Adrenal gland (tissue), 12 donors: Measurements from ENCODE around the gene ARL10. TPM values are rescaled to one million over a fixed set of nuclear protein-coding genes. Genes with fewer than 3 reads are reported as not detected.

Experiments
- DNase-seq, 7 donors: peaks; one replicate each; pipeline ENCODE4 v3.0.0-alpha.2; 2019 to 2020
- H3K27ac ChIP-seq, 5 donors: fragments of 200-600 bp; sonication (generic) in 4 of 5; 1 replicate in 3 of 5; 2 replicates in 2 of 5; pipeline versions ENCODE4 v1.5.1 to v1.8.0; 2016 to 2020; ENCODE audit warnings: mild to moderate bottlenecking in 1 of 5
- H3K27me3 ChIP-seq: fragments of 200-600 bp; 2 replicates; pipeline ENCODE4 v1.8.0; 2021
- H3K36me3 ChIP-seq, 2 donors: fragments of 200-600 bp; replicated peaks in 1 of 2; 1 replicate in 1 of 2; 2 replicates in 1 of 2; pipeline versions ENCODE4 v1.5.1 to v1.8.0; 2018 to 2022
- H3K4me1 ChIP-seq, 2 donors: fragments of 200-600 bp; replicated peaks in 1 of 2; 1 replicate in 1 of 2; 2 replicates in 1 of 2; pipeline versions ENCODE4 v1.5.1 to v1.8.0; 2018 to 2021
- H3K4me3 ChIP-seq, 4 donors: fragments of 200-600 bp; sonication (generic) in 3 of 4; one replicate each; pipeline ENCODE4 v1.5.1; 2016 to 2018
- H3K9me3 ChIP-seq, 3 donors: fragments of 200-600 bp; sonication (generic) in 1 of 3; replicated peaks in 1 of 3; 1 replicate in 2 of 3; 2 replicates in 1 of 3; pipeline versions ENCODE4 v1.5.1 to v1.8.0; 2016 to 2021
- POLR2A ChIP-seq, 2 donors: fragments of 450-650 bp; IDR thresholded peaks; one replicate each; pipeline ENCODE4 v1.6.1; 2017; ENCODE audit warnings: antibody characterized with exemption in 2 of 2, mild to moderate bottlenecking in 2 of 2, moderate library complexity in 1 of 2
- WGBS, 4 donors: extraction: QIAGEN DNeasy Blood & Tissue Kit in 2 of 4; methylation state at CpG; one replicate each; pipeline versions ENCODE4 v1.1.5 to v1.1.7; 2013 to 2017; 5-methylcytosine and 5-hydroxymethylcytosine counted together
- intact Hi-C, 2 donors: fragments of 100-400 bp; cut with DNase I; formaldehyde crosslinking; loops; one replicate each; pipeline versions ENCODE4 v1.14.1 to v1.15.0; 2022 to 2023
- polyA plus RNA-seq, 3 donors: library from polyadenylated mRNA; stranded (reverse); fragments of 200-250 nt in 2 of 3; fragments of 350-450 nt in 1 of 3; fragmentation: Illumina TruSeq in 1 of 3; extraction: RNeasy Lipid Tissue Mini Kit (QIAGEN cat#74804) in 1 of 3; gene quantifications; one replicate each; pipeline ENCODE4 v1.2.3, GENCODE V29; 2013 to 2014
- total RNA-seq, 9 donors: library from RNA; depleted of rRNA in 4 of 9; stranded (reverse); fragments of >200 nt in 4 of 9; fragments of 120-200 nt in 1 of 9; fragmentation: NEBNext Ultra II Directional in 1 of 9; extraction: Animal tissue kit (Norgen Biotek cat#: 25700) in 1 of 9; gene quantifications; one replicate each; pipeline versions ENCODE4 v1.1.0 to v1.2.4, GENCODE V29; 2013 to 2023
- TF ChIP-seq, protein P1 (sequence below), 6 experiments: fragments of 450-650 bp in 4 of 6; fragments of 200-600 bp in 2 of 6; sonication (generic) in 1 of 6; IDR thresholded peaks; 1 replicate in 5 of 6; 2 replicates in 1 of 6; pipeline versions ENCODE4 v1.5.1 to v1.8.0; 2016 to 2021; ENCODE audit warnings: antibody characterized with exemption in 6 of 6, mild to moderate bottlenecking in 2 of 6, moderate library complexity in 1 of 6
- donor health status: healthy with polysubstance abuse.
- donor health status: Bipolar disorder and iron deficiency.
- donor health status: DM: yes; HTN: yes; CAD: no.
- donor health status: DM: no; HTN: no; CAD: no.
- donor health status: DM: no; HTN: no; CAD: no.
- donor health status: DM: yes; HTN: yes; CAD: no.

ARL10 gene
- total and polyA plus RNA-seq, 12 donors: 1.6 to 8.8 (median 3.2) TPM

DNA sequence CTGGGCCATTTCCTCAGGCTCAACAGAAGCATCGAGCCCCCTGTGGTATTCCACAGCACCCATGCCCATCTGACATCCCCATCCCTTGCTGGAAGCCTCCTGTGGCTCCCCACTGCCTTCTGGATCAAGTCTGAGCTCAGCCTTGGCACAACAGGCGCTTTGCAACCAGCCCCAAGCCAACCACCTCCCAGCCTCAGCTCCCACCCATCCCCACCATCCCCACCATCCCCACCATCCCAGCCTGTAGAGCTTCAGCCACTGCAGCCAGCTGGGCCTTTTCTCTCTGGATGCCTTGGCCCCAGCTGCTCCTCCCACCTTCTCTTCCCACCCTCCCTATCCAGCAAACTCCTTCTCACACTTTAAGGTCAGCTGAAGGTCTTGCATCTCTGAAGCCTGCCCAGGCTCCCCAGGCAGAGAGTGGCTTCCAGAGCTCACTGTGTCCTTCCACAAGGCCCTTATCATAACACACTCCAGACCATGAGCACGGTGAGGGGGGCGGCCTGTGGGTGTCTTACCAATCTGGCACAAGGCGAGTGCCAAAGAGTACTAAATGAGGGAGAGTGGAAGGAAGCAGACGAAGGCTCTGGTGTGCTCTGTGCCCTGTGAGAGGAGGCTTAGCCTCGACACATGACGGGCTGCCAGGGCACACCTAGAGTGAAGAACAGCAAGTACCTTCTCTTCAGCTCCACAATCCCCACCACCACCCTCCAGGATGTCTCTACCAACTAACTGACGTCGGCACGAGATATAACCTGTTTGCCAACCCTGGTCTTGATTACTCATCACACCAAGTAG, 29.8 kb downstream of the ARL10 start:
- Histone ChIP-seq H3K4me3 (no peak overlapping the region), H3K4me1 (peaks cover 0 to 2% of the 10 kb centered on the region in 2 donors), H3K9me3 (no peaks in the 10 kb centered on the region), H3K36me3 (peaks cover 0 to 48% of the 10 kb centered on the region in 2 donors), H3K27ac (peak overlapping the region in 1 of 5 donors; percentile 60), H3K27me3 (no peaks in the 10 kb centered on the region)
- TF ChIP-seq POLR2A (IDR thresholded peaks at IDR 0.05): no peak
- TF ChIP-seq, protein P1, sequence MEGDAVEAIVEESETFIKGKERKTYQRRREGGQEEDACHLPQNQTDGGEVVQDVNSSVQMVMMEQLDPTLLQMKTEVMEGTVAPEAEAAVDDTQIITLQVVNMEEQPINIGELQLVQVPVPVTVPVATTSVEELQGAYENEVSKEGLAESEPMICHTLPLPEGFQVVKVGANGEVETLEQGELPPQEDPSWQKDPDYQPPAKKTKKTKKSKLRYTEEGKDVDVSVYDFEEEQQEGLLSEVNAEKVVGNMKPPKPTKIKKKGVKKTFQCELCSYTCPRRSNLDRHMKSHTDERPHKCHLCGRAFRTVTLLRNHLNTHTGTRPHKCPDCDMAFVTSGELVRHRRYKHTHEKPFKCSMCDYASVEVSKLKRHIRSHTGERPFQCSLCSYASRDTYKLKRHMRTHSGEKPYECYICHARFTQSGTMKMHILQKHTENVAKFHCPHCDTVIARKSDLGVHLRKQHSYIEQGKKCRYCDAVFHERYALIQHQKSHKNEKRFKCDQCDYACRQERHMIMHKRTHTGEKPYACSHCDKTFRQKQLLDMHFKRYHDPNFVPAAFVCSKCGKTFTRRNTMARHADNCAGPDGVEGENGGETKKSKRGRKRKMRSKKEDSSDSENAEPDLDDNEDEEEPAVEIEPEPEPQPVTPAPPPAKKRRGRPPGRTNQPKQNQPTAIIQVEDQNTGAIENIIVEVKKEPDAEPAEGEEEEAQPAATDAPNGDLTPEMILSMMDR (IDR thresholded peaks at IDR 0.05): no peak
- DNase-seq: peak in 2 of 7 donors; percentile 33 to 49
- WGBS, 4 donors: 72 to 80% (median 76%) methylated on average over 10 to 11 of the region's 11 CpGs
- intact Hi-C loops: no loop called here

DNA sequence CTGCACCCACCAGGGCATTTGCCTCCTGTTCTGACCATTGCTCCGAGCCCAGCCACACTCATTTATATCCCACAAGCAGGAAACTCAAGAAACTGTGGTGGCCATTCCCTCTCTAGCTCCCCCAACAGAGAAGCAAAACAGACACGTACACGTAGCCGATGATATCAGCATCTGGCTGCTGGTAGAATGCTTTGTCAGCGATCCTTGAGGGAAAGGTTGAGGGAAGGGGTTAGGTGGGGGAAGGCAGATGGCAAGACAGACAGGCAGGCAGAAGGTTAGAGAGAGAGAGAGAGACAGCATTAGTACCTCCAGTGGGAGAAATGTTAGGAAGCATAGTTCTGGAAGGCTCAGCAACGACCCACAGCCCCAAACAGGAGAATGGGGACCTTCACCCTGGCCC, 31.0 kb downstream of the ARL10 start:
- Histone ChIP-seq H3K27ac (peak overlapping the region in 2 of 5 donors; percentile 26 to 60), H3K27me3 (no peaks in the 10 kb centered on the region), H3K36me3 (peaks cover 0 to 43% of the 10 kb centered on the region in 2 donors), H3K4me3 (no peak overlapping the region), H3K9me3 (no peaks in the 10 kb centered on the region), H3K4me1 (no peaks in the 10 kb centered on the region)
- TF ChIP-seq, protein P1 (IDR thresholded peaks at IDR 0.05): no peak
- no peak for TF ChIP-seq POLR2A (IDR thresholded peaks at IDR 0.05)
- WGBS, 4 donors: 55 to 61% (median 59%) methylated on average over 6 of the region's 6 CpGs
- no peak for DNase-seq
- intact Hi-C loops: no loop called here

DNA sequence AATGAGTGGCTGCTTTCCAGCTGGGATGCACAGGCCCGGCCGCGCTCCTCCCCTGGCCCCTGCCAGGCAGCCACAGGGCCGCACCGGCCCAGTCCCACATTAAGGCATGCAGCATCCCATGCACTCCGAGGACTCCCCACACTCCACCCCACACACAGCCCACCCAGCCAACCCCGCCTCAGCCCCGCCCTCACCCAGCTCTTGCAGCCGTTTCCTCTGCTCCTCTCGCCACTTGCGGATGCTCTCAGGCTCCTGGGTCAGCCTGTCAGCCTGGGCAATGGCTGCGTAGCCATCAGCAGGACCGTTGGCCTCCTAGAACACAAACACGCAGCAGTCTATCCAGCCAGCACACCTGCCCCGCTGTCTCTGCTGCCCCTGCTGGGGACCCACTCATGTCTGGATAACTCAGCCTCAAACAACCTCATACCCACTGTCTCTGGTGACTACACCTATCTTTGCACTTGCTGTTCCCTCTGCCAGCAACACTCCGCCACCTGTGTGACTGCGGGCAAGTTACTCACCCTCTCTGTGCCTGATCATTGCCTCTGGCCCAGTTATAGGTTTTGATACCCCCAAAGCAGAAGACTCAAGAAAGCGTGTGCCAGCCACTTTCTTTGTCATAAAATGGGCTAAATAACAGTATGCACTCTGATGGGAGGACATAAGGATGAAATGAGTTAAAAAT, 32.6 kb downstream of the ARL10 start:
- H3K4me3 ChIP-seq: no peak overlapping the region
- intact Hi-C loops: no loop called here
- WGBS, 4 donors: 92 to 95% (median 94%) methylated on average over 14 to 18 of the region's 18 CpGs
- H3K9me3 ChIP-seq: no peaks in the 10 kb centered on the region
- H3K4me1 ChIP-seq: no peaks in the 10 kb centered on the region
- no peak overlapping the region for H3K27ac ChIP-seq
- TF ChIP-seq POLR2A (IDR thresholded peaks at IDR 0.05): no peak
- TF ChIP-seq, protein P1 (IDR thresholded peaks at IDR 0.05): no peak
- no peaks in the 10 kb centered on the region for H3K27me3 ChIP-seq
- H3K36me3 ChIP-seq: peaks cover 0 to 29% of the 10 kb centered on the region in 2 donors
- no peak for DNase-seq

DNA sequence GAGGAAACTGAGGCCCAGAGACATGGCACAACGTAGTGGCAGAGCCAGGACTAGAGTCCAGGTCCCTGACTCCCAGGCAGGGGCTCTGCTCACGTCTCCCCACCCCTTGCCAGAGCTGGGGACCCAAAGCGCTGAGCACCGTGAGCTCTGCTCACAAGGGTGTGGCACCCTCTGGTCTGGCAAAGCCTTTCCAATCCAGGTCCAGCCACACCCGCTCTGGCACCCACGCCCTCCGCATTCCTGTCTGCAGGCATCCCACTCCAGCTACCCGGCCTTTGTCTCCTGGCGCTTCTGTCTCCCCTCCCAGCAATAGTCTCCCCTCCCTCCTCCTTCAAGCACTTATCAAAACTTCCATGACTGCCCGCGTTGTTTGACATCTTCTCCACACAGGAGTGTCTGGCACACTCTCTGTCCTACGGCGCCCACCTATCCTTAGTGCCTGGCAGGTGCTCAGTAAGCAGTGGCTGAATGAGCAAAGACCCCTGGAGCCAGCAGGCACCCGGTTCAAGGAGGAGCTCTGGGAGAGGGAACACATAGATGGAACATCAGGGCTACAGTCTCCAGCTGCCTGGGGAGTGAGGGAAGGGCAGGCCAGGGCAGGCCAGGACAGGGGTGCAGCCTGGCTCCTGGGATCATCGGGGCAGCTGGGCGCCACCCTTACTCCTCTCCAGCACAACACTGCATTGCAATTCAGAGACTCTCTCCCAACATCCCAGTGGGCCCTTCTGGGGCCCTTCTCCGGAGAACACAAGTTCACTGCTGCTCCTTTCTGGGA, 35.3 kb downstream of the ARL10 start:
- no peak for TF ChIP-seq POLR2A (IDR thresholded peaks at IDR 0.05)
- TF ChIP-seq, protein P1 (IDR thresholded peaks at IDR 0.05): no peak
- Histone ChIP-seq H3K27me3 (no peaks in the 10 kb centered on the region), H3K27ac (no peak overlapping the region), H3K9me3 (no peaks in the 10 kb centered on the region), H3K4me1 (no peaks in the 10 kb centered on the region), H3K4me3 (no peak overlapping the region), H3K36me3 (peaks cover 0 to 21% of the 10 kb centered on the region in 2 donors)
- WGBS, 4 donors: 81 to 93% (median 87%) methylated on average over 15 to 17 of the region's 17 CpGs
- DNase-seq: peak in 1 of 7 donors; percentile 8
- intact Hi-C loops: no loop called here
